Type B pancreatic cell (in vitro differentiated cells): Measurements from ENCODE around the gene KRT6B. TPM values are rescaled to one million over a fixed set of nuclear protein-coding genes. Genes with fewer than 3 reads are reported as not detected.
A peak's percentile ranks its signal among the peaks of the same experiment; 100 is the strongest.

ENCODE experiments used
- DNase-seq: peaks from one replicate; pipeline ENCODE4 v3.0.0; 2021; ENCODE audit warnings: mixed read lengths; ENCODE audit not compliant: unreplicated experiment; ENCODE audit errors: extremely low spot score
- H3K27ac Mint-ChIP-seq: 2 replicates; pipeline ENCODE4 v1.8.0; 2021; ENCODE audit warnings: mild to moderate bottlenecking, mixed read lengths
- H3K27me3 Mint-ChIP-seq: 2 replicates; pipeline ENCODE4 v1.8.0; 2021; ENCODE audit warnings: mixed read lengths
- H3K36me3 Mint-ChIP-seq: 2 replicates; pipeline ENCODE4 v1.8.0; 2021; ENCODE audit warnings: mixed read lengths
- H3K4me1 Mint-ChIP-seq: one replicate; pipeline ENCODE4 v1.8.0; 2021; ENCODE audit warnings: mixed read lengths; ENCODE audit not compliant: unreplicated experiment
- H3K4me3 Mint-ChIP-seq: 2 replicates; pipeline ENCODE4 v1.8.0; 2021; ENCODE audit warnings: mild to moderate bottlenecking, mixed read lengths
- H3K9me3 Mint-ChIP-seq: 2 replicates; pipeline ENCODE4 v1.8.0; 2021; ENCODE audit warnings: mixed read lengths
- total RNA-seq: library from RNA; stranded (reverse); gene quantifications from 2 replicates; pipeline ENCODE4 v1.2.1, GENCODE V29; 2021; ENCODE audit warnings: low replicate concordance
- TF ChIP-seq, protein P1 (sequence below): fragments of 200-600 bp; sonication (generic); conservative IDR thresholded peaks from 2 replicates; pipeline ENCODE4 v1.5.0; 2021; ENCODE audit warnings: antibody characterized with exemption, mild to moderate bottlenecking

KRT6B gene
- total RNA-seq, 1 donor from 2014 or later: not detected

DNA sequence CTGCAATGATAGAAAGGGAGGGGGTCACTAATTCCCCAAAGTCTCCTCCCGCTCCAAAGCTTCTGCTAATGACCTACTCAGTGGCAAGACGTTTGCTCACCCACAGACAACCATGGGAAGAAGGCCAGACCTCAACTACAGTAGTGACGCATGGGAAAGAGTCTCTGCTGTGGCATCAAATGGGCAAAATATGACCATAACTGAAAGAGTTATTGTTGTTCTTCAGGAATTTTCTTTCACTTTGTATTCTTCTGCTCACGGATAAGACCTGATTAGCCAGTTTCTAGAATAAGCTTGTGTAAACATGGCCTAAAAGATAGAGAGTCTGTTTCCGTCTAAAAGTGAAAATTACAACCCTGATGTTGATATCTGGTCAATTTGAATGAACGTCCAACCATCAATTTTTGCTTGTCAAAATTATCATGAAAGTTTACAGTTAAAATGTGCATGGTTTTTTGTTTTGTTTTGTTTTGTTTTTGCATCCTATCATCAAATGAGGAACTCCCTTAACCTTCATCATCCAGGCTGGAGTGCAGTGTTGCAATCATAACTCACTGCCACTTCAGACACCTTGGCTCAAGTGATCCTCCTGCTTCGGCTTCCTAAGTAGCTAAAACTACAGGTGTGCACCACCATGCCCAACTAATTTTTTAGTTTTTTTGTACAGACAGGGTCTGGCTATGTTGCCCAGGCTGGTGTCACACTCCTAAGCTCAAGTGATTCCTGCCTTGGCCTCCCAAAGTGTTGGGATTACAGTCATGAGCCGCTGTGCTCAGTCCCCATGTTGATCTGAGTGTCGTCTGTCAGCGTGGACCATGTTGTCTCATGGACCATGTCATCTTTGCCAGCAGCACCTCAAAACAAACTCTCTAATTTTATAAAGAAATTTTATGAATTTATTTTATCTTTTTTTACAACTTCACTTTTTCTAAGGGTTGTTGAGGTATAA, 7.0 kb downstream of the KRT6B start:
- Mint-ChIP-seq H3K27me3 (peaks cover 61% of the 10 kb centered on the region), H3K36me3 (no peaks in the 10 kb centered on the region), H3K4me1 (peaks cover 20% of the 10 kb centered on the region), H3K4me3 (no peak overlapping the region), H3K27ac (peak overlapping the region; percentile 56), H3K9me3 (no peaks in the 10 kb centered on the region)
- DNase-seq: no peak
- TF ChIP-seq, protein P1, sequence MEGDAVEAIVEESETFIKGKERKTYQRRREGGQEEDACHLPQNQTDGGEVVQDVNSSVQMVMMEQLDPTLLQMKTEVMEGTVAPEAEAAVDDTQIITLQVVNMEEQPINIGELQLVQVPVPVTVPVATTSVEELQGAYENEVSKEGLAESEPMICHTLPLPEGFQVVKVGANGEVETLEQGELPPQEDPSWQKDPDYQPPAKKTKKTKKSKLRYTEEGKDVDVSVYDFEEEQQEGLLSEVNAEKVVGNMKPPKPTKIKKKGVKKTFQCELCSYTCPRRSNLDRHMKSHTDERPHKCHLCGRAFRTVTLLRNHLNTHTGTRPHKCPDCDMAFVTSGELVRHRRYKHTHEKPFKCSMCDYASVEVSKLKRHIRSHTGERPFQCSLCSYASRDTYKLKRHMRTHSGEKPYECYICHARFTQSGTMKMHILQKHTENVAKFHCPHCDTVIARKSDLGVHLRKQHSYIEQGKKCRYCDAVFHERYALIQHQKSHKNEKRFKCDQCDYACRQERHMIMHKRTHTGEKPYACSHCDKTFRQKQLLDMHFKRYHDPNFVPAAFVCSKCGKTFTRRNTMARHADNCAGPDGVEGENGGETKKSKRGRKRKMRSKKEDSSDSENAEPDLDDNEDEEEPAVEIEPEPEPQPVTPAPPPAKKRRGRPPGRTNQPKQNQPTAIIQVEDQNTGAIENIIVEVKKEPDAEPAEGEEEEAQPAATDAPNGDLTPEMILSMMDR: no peak

DNA sequence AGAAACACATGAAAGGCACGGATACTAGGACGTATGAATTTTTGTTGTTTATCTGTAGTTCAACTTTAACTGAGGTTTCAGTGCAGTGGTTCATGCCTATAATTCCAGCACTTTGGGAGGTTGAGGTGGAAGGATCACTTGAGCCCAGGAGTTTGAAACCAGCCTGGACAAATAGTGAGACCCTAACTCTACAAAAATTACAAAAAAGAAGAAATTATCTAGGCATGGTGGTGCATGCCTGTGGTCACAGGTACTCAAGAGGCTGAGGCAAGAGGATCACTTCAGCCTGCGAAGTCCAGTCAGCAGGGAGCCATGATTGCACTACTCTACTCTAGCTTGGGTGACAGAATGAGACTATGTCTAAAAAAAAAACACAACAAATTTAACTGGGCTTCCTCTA, 8.0 kb downstream of the KRT6B start:
- Mint-ChIP-seq H3K36me3 (no peaks in the 10 kb centered on the region), H3K4me1 (peaks cover 20% of the 10 kb centered on the region), H3K27me3 (peaks cover 53% of the 10 kb centered on the region), H3K27ac (no peak overlapping the region), H3K4me3 (no peak overlapping the region), H3K9me3 (no peaks in the 10 kb centered on the region)
- TF ChIP-seq, protein P1: no peak
- no peak for DNase-seq

DNA sequence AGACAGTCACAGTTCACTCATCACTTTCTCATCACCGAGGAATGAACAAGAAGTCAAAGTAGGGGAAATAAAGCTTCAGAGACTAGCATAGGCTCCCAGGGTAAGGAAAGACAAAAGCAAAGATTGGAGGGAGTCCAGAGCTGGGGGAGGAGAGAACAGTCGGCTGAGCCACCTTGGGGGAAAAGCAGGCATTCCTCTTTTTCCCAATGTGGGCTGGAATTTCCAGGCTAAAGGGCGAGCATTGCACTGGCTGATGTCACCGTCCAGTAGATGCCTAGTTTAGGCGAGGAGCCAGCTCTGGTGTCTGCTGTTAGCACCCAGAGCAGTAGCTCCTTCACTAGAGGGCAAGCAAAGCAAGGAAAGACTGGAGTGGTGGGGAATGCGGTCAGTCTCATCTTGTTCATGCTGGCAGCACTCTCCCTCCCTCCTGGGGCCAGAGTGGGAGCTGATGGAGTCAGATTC, 9.3 kb downstream of the KRT6B start:
- DNase-seq: no peak
- peaks cover 20% of the 10 kb centered on the region for H3K4me1 Mint-ChIP-seq
- H3K9me3 Mint-ChIP-seq: no peaks in the 10 kb centered on the region
- peaks cover 45% of the 10 kb centered on the region for H3K27me3 Mint-ChIP-seq
- TF ChIP-seq, protein P1: no peak
- H3K36me3 Mint-ChIP-seq: no peaks in the 10 kb centered on the region
- no peak overlapping the region for H3K4me3 Mint-ChIP-seq
- no peak overlapping the region for H3K27ac Mint-ChIP-seq

DNA sequence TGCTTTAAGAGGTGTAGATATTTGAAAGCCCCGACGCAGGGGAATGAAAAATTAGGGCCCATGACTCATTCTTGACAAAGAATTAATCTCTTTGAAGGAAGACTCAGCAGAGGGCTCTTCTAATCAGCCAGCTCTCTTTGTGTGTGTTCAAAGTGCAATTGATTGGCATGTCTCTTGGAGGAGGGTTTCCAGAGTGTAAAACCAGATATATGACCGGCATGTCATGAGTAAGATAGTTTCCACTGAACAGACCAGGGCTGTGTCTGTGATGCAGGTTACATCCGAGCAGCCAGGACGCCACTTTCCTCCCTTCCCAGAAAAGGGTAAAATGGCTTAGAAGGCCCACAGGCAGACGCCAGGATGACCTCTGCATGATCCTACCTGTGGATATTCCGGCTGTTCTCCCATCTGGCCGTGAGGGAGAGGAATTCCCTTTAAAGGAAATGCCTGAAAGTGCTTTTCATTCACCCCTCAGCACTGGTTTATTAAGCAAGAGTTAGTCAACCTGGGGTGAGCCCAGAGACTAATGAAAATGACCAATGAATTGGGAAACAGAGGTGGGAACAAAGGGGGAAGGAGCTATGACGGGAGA, 10.5 kb downstream of the KRT6B start:
- peak overlapping the region; percentile 47 for H3K4me3 Mint-ChIP-seq
- peaks cover 49% of the 10 kb centered on the region for H3K27me3 Mint-ChIP-seq
- no peaks in the 10 kb centered on the region for H3K36me3 Mint-ChIP-seq
- no peak for DNase-seq
- TF ChIP-seq, protein P1: no peak
- peaks cover 20% of the 10 kb centered on the region for H3K4me1 Mint-ChIP-seq
- peak overlapping the region; percentile 96 for H3K27ac Mint-ChIP-seq
- no peaks in the 10 kb centered on the region for H3K9me3 Mint-ChIP-seq

DNA sequence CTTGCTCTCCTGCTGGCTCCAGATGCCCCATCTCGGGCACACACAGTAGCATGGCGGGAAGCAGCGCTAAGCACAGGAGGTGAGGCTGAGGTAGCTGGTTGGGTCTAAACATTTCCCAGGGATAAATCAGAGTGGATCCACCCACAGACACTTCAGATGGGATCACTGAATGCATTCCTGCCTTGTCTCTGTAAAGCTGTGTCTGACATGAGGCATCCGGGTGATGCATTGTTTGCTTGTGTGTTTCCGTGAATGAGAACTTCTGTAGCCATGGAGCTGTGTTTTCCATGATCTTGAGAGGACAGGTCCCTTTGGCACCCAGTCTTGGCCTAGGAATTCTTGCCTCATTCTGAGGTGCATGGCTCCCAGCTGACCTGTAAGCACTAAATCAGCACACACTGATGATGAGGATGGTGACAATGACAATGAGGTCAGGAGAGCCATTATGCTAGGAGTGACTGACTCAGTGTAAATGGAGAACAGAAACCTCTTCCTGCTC, 11.1 kb downstream of the KRT6B start:
- Mint-ChIP-seq H3K4me3 (peak overlapping the region; percentile 47), H3K27ac (peak overlapping the region; percentile 96), H3K27me3 (peaks cover 47% of the 10 kb centered on the region), H3K9me3 (no peaks in the 10 kb centered on the region), H3K36me3 (no peaks in the 10 kb centered on the region), H3K4me1 (peaks cover 20% of the 10 kb centered on the region)
- DNase-seq: no peak
- TF ChIP-seq, protein P1: no peak
